Adrenal gland (tissue), 12 donors: ENCODE data around the gene BCAS4. TPM values are rescaled to one million over a fixed set of nuclear protein-coding genes. Genes with fewer than 3 reads are reported as not detected.

Experiments used
- DNase-seq, 7 donors: peaks; one replicate each; pipeline ENCODE4 v3.0.0-alpha.2; 2019 to 2020
- H3K27ac ChIP-seq, 5 donors: fragments of 200-600 bp; sonication (generic) in 4 of 5; 1 replicate in 3 of 5; 2 replicates in 2 of 5; pipeline versions ENCODE4 v1.5.1 to v1.8.0; 2016 to 2020; ENCODE audit warnings: mild to moderate bottlenecking in 1 of 5
- H3K27me3 ChIP-seq: fragments of 200-600 bp; 2 replicates; pipeline ENCODE4 v1.8.0; 2021
- H3K36me3 ChIP-seq, 2 donors: fragments of 200-600 bp; replicated peaks in 1 of 2; 1 replicate in 1 of 2; 2 replicates in 1 of 2; pipeline versions ENCODE4 v1.5.1 to v1.8.0; 2018 to 2022
- H3K4me1 ChIP-seq, 2 donors: fragments of 200-600 bp; replicated peaks in 1 of 2; 1 replicate in 1 of 2; 2 replicates in 1 of 2; pipeline versions ENCODE4 v1.5.1 to v1.8.0; 2018 to 2021
- H3K4me3 ChIP-seq, 4 donors: fragments of 200-600 bp; sonication (generic) in 3 of 4; one replicate each; pipeline ENCODE4 v1.5.1; 2016 to 2018
- H3K9me3 ChIP-seq, 3 donors: fragments of 200-600 bp; sonication (generic) in 1 of 3; replicated peaks in 1 of 3; 1 replicate in 2 of 3; 2 replicates in 1 of 3; pipeline versions ENCODE4 v1.5.1 to v1.8.0; 2016 to 2021
- POLR2A ChIP-seq, 2 donors: fragments of 450-650 bp; IDR thresholded peaks; one replicate each; pipeline ENCODE4 v1.6.1; 2017; ENCODE audit warnings: antibody characterized with exemption in 2 of 2, mild to moderate bottlenecking in 2 of 2, moderate library complexity in 1 of 2
- WGBS, 4 donors: extraction: QIAGEN DNeasy Blood & Tissue Kit in 2 of 4; methylation state at CpG; one replicate each; pipeline versions ENCODE4 v1.1.5 to v1.1.7; 2013 to 2017; 5-methylcytosine and 5-hydroxymethylcytosine counted together
- intact Hi-C, 2 donors: fragments of 100-400 bp; cut with DNase I; formaldehyde crosslinking; loops; one replicate each; pipeline versions ENCODE4 v1.14.1 to v1.15.0; 2022 to 2023
- polyA plus RNA-seq, 3 donors: library from polyadenylated mRNA; stranded (reverse); fragments of 200-250 nt in 2 of 3; fragments of 350-450 nt in 1 of 3; fragmentation: Illumina TruSeq in 1 of 3; extraction: RNeasy Lipid Tissue Mini Kit (QIAGEN cat#74804) in 1 of 3; gene quantifications; one replicate each; pipeline ENCODE4 v1.2.3, GENCODE V29; 2013 to 2014
- total RNA-seq, 9 donors: library from RNA; depleted of rRNA in 4 of 9; stranded (reverse); fragments of >200 nt in 4 of 9; fragments of 120-200 nt in 1 of 9; fragmentation: NEBNext Ultra II Directional in 1 of 9; extraction: Animal tissue kit (Norgen Biotek cat#: 25700) in 1 of 9; gene quantifications; one replicate each; pipeline versions ENCODE4 v1.1.0 to v1.2.4, GENCODE V29; 2013 to 2023
- TF ChIP-seq, protein P1 (sequence below), 6 experiments: fragments of 450-650 bp in 4 of 6; fragments of 200-600 bp in 2 of 6; sonication (generic) in 1 of 6; IDR thresholded peaks; 1 replicate in 5 of 6; 2 replicates in 1 of 6; pipeline versions ENCODE4 v1.5.1 to v1.8.0; 2016 to 2021; ENCODE audit warnings: antibody characterized with exemption in 6 of 6, mild to moderate bottlenecking in 2 of 6, moderate library complexity in 1 of 6
- donor health status: healthy with polysubstance abuse.
- donor health status: Bipolar disorder and iron deficiency.
- donor health status: DM: yes; HTN: yes; CAD: no.
- donor health status: DM: no; HTN: no; CAD: no.
- donor health status: DM: no; HTN: no; CAD: no.
- donor health status: DM: yes; HTN: yes; CAD: no.

Gene BCAS4
- total and polyA plus RNA-seq, 12 donors = 0.66 to 5.1 (median 1.5) TPM

DNA sequence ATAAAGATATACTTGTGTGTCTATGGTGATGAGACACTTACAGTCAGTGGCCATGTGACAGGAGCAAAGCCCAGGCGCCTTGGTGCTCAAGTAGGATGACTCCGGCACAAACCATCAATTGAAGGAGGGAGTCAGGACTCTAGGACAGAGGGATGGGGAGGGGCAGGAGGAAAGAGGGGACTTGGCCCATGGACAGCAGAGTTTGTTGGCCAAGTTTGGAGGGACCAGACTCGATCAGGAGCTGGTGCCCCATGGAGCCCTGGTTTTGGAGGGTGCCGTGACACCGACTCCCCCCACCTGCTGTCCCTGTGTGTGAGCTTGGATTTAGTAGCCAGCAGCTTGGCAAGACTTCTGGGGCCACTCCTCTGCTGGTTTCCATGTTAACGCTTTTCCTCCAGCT is 70.3 kb downstream of the BCAS4 start:
- H3K36me3 ChIP-seq = no peaks in the 10 kb centered on the region
- H3K27me3 ChIP-seq = no peaks in the 10 kb centered on the region
- intact Hi-C loops = no loop called here
- no peaks in the 10 kb centered on the region for H3K9me3 ChIP-seq
- H3K4me1 ChIP-seq = no peaks in the 10 kb centered on the region
- no peak for DNase-seq
- TF ChIP-seq POLR2A (IDR thresholded peaks at IDR 0.05) = no peak
- TF ChIP-seq, protein P1, sequence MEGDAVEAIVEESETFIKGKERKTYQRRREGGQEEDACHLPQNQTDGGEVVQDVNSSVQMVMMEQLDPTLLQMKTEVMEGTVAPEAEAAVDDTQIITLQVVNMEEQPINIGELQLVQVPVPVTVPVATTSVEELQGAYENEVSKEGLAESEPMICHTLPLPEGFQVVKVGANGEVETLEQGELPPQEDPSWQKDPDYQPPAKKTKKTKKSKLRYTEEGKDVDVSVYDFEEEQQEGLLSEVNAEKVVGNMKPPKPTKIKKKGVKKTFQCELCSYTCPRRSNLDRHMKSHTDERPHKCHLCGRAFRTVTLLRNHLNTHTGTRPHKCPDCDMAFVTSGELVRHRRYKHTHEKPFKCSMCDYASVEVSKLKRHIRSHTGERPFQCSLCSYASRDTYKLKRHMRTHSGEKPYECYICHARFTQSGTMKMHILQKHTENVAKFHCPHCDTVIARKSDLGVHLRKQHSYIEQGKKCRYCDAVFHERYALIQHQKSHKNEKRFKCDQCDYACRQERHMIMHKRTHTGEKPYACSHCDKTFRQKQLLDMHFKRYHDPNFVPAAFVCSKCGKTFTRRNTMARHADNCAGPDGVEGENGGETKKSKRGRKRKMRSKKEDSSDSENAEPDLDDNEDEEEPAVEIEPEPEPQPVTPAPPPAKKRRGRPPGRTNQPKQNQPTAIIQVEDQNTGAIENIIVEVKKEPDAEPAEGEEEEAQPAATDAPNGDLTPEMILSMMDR (IDR thresholded peaks at IDR 0.05) = no peak
- WGBS, 4 donors = 88 to 93% (median 91%) methylated on average over 6 of the region's 6 CpGs
- no peak overlapping the region for H3K4me3 ChIP-seq
- no peak overlapping the region for H3K27ac ChIP-seq

DNA sequence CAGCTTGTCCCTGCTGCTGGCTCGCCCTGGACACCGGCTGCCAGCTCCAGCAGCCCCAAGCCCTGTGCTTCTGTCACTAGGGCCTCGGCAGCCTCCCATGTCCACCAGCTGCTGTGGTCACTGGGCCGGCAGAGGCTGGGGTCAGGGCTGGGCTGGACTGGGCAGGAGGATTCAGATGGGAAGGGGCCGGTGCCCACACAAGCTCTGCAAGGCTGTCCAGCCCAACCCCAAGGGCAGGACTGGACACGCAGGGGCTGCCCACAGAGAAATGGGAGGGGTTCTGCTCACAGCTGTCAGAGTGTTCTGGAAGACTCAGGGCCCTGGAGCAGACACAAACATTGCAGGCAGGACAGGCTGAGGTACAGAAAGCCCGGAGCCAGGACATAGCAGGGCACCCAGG is 70.7 kb downstream of the BCAS4 start:
- no peaks in the 10 kb centered on the region for H3K9me3 ChIP-seq
- WGBS, 4 donors = 84 to 91% (median 85%) methylated on average over 4 to 7 of the region's 7 CpGs
- no peak for DNase-seq
- no peak overlapping the region for H3K27ac ChIP-seq
- intact Hi-C loops = no loop called here
- TF ChIP-seq POLR2A (IDR thresholded peaks at IDR 0.05) = no peak
- TF ChIP-seq, protein P1 (IDR thresholded peaks at IDR 0.05) = no peak
- no peaks in the 10 kb centered on the region for H3K4me1 ChIP-seq
- no peak overlapping the region for H3K4me3 ChIP-seq
- H3K36me3 ChIP-seq = no peaks in the 10 kb centered on the region
- H3K27me3 ChIP-seq = no peaks in the 10 kb centered on the region

DNA sequence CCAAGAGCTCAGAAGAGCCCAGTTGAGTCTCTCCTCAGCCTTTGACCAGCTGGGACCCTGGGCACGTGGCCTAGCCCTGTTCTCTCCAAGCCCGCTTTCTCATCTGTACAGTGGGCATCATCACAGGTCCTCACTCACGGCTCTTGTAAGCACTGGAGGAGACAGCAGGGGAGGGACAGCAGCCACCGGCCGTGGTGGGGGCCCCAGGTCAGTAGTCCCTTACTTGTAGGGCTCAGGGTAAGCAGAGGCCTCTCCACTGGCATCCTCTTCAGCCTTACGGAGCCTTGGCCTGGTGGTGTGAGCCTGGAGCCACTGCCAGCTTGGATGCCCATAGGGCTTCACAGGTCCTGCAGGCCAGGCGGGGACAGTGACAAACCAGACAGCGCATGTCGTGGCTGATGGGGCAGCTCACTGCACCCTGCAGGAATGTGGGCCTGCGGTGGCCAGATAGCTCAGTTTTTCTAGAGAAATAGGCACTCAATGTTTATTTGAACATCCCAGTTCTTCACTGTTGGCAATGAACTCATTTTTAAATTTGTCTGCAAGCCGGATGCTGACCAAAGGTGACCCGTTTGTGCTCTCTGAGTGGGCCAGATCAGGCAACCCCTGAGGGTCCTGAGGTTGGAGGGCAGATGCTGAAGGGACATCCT is 71.3 kb downstream of the BCAS4 start:
- no peaks in the 10 kb centered on the region for H3K4me1 ChIP-seq
- no peaks in the 10 kb centered on the region for H3K9me3 ChIP-seq
- H3K36me3 ChIP-seq = no peaks in the 10 kb centered on the region
- no peak overlapping the region for H3K27ac ChIP-seq
- no peaks in the 10 kb centered on the region for H3K27me3 ChIP-seq
- TF ChIP-seq, protein P1 (IDR thresholded peaks at IDR 0.05) = no peak
- TF ChIP-seq POLR2A (IDR thresholded peaks at IDR 0.05) = no peak
- no peak for DNase-seq
- WGBS, 4 donors = 85 to 96% (median 90%) methylated on average over 9 to 12 of the region's 12 CpGs
- no peak overlapping the region for H3K4me3 ChIP-seq
- intact Hi-C loops = no loop called here

DNA sequence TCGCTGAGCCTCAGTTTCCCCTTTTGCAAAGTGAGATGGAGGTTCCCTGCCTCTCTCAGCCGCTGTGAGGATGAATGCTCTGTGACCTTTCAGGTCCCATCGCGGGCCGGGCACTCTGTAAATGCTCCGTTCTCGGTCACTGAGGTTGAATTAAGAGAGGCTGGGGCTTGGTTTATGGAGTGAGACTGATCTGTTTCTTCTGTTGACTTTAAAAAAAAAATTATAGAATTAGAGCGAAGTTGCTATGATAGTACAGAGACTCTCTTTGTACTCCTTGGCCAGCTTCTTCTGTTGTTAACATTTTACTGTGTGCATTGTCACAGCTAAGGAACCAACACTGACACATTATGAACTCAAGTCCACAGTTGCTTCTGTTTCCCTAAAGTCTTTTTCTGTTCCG is 72.0 kb downstream of the BCAS4 start:
- Histone ChIP-seq H3K4me3 (no peak overlapping the region), H3K9me3 (no peaks in the 10 kb centered on the region), H3K4me1 (no peaks in the 10 kb centered on the region), H3K27ac (no peak overlapping the region), H3K27me3 (no peaks in the 10 kb centered on the region), H3K36me3 (no peaks in the 10 kb centered on the region)
- 91 to 95% (median 93%) methylated on average over 9 of the region's 9 CpGs for WGBS, 4 donors
- no peak for DNase-seq
- intact Hi-C loops = no loop called here
- TF ChIP-seq, protein P1 (IDR thresholded peaks at IDR 0.05) = no peak
- no peak for TF ChIP-seq POLR2A (IDR thresholded peaks at IDR 0.05)
